Lower lobe of right lung (tissue), 2 donors: ENCODE results near the gene MAGI2. TPM values are rescaled to one million over a fixed set of nuclear protein-coding genes. Genes with fewer than 3 reads are reported as not detected.

Experiments
- ATAC-seq, 2 donors: fragments of 200-7000 bp; cut with Tn5 transposase; one replicate each; pipeline ENCODE4 v1.9.1; 2020 to 2022; ENCODE audit warnings: mild to moderate bottlenecking in 2 of 2, moderate library complexity in 2 of 2
- DNase-seq: peaks from one replicate; pipeline ENCODE4 v3.0.0-alpha.2; 2020
- H3K27ac ChIP-seq: fragments of 200-600 bp; one replicate; pipeline ENCODE4 v1.8.0; 2022
- H3K27me3 ChIP-seq: fragments of 200-600 bp; one replicate; pipeline ENCODE4 v1.8.0; 2022; ENCODE audit warnings: low read depth
- H3K36me3 ChIP-seq: fragments of 200-600 bp; one replicate; pipeline ENCODE4 v1.8.0; 2022; ENCODE audit warnings: mild to moderate bottlenecking
- H3K4me1 ChIP-seq: fragments of 200-600 bp; one replicate; pipeline ENCODE4 v1.8.0; 2022
- H3K4me3 ChIP-seq: fragments of 200-600 bp; one replicate; pipeline ENCODE4 v1.8.0; 2022; ENCODE audit warnings: mild to moderate bottlenecking
- H3K9me3 ChIP-seq: fragments of 200-600 bp; one replicate; pipeline ENCODE4 v1.8.0; 2022
- intact Hi-C: fragments of 100-400 bp; cut with DNase I; formaldehyde crosslinking; loops from one replicate; pipeline ENCODE4 v1.11.0; 2022
- total RNA-seq: library from RNA; stranded (reverse); fragmentation: NEBNext Ultra II Directional; extraction: Animal tissue kit (Norgen Biotek cat#: 25700); gene quantifications from one replicate; pipeline ENCODE4 v1.2.1, GENCODE V29; 2021
- TF ChIP-seq, protein P1 (sequence below): fragments of 200-600 bp; IDR thresholded peaks from one replicate; pipeline ENCODE4 v1.8.0; 2022; ENCODE audit warnings: antibody characterized with exemption, mild to moderate bottlenecking
- donor health status: DM: no; HTN: yes; CAD: no; lungs with severe emphysema.

MAGI2 gene
- total RNA-seq, 1 donor from 2014 or later: 15.3 TPM

DNA sequence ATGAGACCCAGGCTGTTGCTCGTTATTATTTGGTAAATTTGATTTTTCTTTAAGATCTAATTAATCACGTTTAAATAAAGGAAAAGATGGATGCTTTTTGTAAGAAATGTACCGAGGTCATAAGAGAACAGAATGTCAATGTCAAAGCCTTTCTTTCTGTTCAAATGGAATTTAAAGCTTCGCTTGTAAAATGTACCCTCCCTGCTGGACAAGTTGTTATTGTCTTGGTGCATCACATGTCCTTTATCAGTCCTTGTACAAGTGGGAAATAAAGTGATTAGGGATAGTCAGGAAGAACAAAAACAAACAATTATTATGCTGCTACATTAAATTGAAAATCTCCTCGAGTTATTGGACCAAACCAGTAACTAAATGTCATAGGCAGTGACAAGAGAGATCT, 1291.7 kb downstream of the MAGI2 start:
- Histone ChIP-seq H3K27me3 (no peaks in the 10 kb centered on the region), H3K4me1 (no peaks in the 10 kb centered on the region), H3K9me3 (no peaks in the 10 kb centered on the region), H3K27ac (no peak overlapping the region), H3K4me3 (no peak overlapping the region), H3K36me3 (no peaks in the 10 kb centered on the region)
- intact Hi-C loops: no loop called here
- DNase-seq (no peak), ATAC-seq (no peak)
- TF ChIP-seq, protein P1, sequence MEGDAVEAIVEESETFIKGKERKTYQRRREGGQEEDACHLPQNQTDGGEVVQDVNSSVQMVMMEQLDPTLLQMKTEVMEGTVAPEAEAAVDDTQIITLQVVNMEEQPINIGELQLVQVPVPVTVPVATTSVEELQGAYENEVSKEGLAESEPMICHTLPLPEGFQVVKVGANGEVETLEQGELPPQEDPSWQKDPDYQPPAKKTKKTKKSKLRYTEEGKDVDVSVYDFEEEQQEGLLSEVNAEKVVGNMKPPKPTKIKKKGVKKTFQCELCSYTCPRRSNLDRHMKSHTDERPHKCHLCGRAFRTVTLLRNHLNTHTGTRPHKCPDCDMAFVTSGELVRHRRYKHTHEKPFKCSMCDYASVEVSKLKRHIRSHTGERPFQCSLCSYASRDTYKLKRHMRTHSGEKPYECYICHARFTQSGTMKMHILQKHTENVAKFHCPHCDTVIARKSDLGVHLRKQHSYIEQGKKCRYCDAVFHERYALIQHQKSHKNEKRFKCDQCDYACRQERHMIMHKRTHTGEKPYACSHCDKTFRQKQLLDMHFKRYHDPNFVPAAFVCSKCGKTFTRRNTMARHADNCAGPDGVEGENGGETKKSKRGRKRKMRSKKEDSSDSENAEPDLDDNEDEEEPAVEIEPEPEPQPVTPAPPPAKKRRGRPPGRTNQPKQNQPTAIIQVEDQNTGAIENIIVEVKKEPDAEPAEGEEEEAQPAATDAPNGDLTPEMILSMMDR: no peak

DNA sequence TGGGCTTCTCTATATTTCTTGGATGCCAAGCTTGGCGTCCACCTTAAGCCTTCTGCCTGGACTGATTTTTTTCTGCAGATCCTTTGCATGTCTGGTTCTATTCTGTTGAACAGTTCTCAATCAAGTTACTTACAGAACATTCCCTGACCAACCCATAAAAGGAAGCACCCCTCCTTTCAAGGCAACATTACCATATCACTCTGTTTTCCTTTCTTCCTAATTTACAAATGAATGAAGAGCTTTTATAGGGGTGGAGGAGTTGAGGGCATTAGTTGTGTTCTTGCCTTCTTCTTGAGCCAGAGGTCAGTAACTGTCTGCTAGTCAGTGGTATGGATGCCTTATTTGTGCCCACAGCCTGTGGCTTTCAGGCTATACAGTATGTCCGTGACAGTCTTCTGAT, 1293.9 kb downstream of the MAGI2 start:
- no peak overlapping the region for H3K27ac ChIP-seq
- no peaks in the 10 kb centered on the region for H3K36me3 ChIP-seq
- no peaks in the 10 kb centered on the region for H3K9me3 ChIP-seq
- no peak overlapping the region for H3K4me3 ChIP-seq
- ATAC-seq (no peak), DNase-seq (no peak)
- intact Hi-C loops: no loop called here
- no peaks in the 10 kb centered on the region for H3K4me1 ChIP-seq
- TF ChIP-seq, protein P1: no peak
- no peaks in the 10 kb centered on the region for H3K27me3 ChIP-seq

DNA sequence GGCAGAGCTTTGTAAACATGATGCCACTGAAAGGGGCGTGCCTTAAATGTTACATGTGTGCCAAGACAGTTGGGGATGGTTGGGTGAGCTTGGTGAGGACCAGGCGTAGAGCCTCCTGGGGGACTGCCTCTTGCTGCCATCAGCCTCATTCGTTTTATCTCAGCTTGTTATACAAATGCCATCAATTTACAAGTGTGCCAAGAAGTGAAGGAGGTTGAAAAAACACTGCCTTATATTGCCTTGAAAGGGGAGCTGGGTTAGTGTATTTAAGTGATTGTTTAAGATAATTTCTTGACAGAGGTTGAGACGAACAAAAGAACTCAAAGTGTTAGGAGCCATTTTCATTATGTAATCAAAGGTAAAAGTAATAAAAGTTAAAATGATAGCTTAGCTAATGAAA, 1300.2 kb downstream of the MAGI2 start:
- H3K4me1 ChIP-seq: no peaks in the 10 kb centered on the region
- DNase-seq (no peak), ATAC-seq (no peak)
- no peaks in the 10 kb centered on the region for H3K27me3 ChIP-seq
- H3K36me3 ChIP-seq: no peaks in the 10 kb centered on the region
- H3K9me3 ChIP-seq: no peaks in the 10 kb centered on the region
- intact Hi-C loops: no loop called here
- no peak overlapping the region for H3K27ac ChIP-seq
- H3K4me3 ChIP-seq: no peak overlapping the region
- TF ChIP-seq, protein P1: no peak

DNA sequence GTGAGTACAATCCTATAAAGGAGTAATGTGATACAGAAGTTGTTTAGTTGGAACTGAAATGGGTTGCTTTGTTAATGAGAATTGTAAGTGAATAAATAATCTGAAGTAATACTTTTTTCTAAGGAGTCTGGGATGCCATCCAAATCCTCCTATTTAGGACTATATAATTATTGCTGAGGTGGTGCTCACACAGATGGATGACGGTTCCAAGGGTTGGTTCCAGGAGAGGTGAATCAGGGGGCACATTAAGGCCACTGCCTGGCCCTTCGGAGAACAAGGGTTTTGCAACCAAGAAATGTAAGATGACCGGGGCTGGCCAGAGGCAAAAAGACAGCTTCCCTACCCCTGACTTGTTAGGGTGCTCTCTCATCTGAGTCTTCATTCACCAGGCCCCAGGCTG, 1302.2 kb downstream of the MAGI2 start:
- Histone ChIP-seq H3K4me1 (no peaks in the 10 kb centered on the region), H3K4me3 (no peak overlapping the region), H3K27ac (no peak overlapping the region), H3K9me3 (no peaks in the 10 kb centered on the region), H3K36me3 (no peaks in the 10 kb centered on the region), H3K27me3 (no peaks in the 10 kb centered on the region)
- DNase-seq (no peak), ATAC-seq (no peak)
- TF ChIP-seq, protein P1: no peak
- intact Hi-C loops: no loop called here

DNA sequence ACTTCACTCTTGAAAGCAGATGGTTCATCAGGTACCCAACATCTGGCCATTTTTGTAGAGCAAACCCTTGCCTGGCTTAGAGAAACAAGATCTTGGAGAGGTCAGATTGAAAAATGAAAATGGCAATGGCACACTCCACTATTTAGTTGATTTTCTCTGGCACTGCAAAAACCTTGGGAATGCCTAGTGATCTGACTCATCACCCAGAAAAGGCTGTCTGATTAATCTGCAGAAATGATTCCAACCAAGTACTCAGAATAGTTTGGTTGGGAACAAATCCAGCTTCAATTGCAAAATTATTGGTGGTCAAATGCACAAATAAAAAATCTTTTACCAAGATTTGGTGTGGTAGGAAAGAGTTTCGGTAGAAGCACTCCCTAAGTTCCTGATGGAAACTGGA, 1303.7 kb downstream of the MAGI2 start:
- H3K4me1 ChIP-seq: no peaks in the 10 kb centered on the region
- DNase-seq: no peak
- ATAC-seq: no peak
- TF ChIP-seq, protein P1: no peak
- H3K27ac ChIP-seq: no peak overlapping the region
- intact Hi-C loops: no loop called here
- H3K4me3 ChIP-seq: no peak overlapping the region
- no peaks in the 10 kb centered on the region for H3K9me3 ChIP-seq
- no peaks in the 10 kb centered on the region for H3K27me3 ChIP-seq
- no peaks in the 10 kb centered on the region for H3K36me3 ChIP-seq
